GM12872 (cell line): Measurements from ENCODE around the gene SLC35D2.

ENCODE experiments used
- TF ChIP-seq, protein P1 (sequence below): IDR thresholded peaks from 3 replicates; pipeline ENCODE4 v1.5.1; 2011; ENCODE audit warnings: low read depth, mild to moderate bottlenecking, low read length, moderate library complexity; ENCODE audit not compliant: insufficient read depth

SLC35D2 gene

DNA sequence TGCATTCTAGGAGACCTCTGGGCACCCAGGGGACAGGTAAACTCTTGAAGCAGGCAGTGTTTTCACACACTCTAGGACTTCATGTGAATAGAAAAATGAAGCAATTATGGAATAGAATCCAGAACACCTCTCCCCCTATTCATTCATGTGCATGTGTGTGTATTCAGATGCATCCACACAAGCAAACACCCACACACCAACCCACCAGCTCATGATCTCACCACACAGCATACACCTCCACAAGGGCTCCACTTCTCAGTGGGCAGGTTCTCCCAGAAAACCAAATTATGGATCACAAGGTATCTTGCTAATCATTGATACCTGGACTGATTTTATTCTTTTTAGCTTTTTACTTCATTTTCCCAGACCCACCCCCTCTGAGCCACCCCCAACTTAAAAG is 60.3 kb downstream of the SLC35D2 start:
- TF ChIP-seq, protein P1, sequence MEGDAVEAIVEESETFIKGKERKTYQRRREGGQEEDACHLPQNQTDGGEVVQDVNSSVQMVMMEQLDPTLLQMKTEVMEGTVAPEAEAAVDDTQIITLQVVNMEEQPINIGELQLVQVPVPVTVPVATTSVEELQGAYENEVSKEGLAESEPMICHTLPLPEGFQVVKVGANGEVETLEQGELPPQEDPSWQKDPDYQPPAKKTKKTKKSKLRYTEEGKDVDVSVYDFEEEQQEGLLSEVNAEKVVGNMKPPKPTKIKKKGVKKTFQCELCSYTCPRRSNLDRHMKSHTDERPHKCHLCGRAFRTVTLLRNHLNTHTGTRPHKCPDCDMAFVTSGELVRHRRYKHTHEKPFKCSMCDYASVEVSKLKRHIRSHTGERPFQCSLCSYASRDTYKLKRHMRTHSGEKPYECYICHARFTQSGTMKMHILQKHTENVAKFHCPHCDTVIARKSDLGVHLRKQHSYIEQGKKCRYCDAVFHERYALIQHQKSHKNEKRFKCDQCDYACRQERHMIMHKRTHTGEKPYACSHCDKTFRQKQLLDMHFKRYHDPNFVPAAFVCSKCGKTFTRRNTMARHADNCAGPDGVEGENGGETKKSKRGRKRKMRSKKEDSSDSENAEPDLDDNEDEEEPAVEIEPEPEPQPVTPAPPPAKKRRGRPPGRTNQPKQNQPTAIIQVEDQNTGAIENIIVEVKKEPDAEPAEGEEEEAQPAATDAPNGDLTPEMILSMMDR: no peak

DNA sequence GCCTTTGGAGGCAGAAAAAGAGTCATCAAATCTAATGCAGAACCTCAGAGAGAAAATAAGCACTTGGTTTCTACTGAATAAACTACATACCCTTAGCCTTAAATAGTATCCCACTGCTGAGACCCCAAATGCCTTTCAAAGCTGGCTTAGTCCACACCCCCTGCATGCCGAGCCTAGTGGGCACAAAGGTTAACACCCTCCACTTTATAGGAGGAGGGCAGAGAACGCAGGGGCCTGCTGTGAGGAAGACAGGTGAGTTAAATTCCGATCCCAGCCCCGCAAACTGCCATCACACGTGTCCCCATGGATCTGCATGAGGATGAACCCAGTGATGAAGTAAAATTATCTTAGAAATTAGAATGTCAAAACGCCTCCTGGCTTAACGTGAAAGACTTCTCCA is 62.0 kb downstream of the SLC35D2 start:
- TF ChIP-seq, protein P1: no peak

DNA sequence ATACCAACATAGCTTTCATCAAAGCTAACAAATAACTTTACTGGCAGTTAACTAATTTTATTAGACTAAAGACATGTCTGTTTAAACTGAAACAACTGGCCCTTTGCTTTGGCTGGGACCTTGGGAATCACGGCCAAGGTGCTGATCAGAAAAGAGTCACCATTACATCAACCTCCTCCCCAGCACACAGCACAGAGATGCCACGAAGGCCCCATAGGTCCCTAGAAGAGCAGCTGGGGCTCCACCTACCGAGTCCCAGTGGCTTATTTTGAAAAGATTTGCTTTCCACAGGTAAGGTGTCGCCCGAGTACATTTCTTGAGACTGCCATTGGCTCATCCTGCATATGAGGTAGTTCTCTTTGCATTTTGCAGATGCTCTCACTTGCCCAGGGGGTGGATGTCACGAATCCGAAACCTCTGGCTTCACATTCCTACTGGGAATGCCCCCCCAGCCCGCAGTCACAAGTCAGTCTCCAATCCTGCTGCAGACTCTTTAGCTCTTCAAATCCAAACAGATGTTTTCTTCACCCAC is 62.7 kb downstream of the SLC35D2 start:
- TF ChIP-seq, protein P1: no peak

DNA sequence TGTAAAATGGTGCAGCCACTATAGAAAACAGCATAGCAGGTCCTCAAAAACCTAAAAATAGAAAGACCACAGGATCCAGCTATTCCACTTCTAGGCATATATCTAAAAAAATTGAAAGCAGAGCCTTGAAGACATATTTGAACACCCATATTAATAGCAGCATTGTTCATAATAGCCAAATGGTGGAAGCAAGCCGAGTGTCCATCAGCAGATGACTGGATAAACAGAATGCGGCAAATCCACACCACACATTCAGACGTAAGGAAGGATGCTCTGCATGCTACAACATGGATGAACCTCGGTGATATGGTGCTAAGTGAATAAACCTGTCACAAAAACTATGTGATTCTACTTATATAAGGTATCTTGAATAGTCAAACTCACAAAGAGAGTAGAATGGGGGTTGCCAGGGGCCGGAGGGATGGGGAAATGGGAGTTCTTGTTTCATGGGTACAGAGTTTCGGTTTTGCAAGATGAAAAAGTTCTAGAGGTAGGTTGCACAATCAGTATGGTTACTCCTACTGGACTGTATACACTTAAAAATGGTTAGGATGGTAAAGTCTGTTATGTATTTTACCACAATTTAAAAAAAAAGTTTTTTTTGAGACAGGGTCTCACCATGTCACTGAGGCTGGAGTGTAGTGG is 64.5 kb downstream of the SLC35D2 start:
- TF ChIP-seq, protein P1: no peak

DNA sequence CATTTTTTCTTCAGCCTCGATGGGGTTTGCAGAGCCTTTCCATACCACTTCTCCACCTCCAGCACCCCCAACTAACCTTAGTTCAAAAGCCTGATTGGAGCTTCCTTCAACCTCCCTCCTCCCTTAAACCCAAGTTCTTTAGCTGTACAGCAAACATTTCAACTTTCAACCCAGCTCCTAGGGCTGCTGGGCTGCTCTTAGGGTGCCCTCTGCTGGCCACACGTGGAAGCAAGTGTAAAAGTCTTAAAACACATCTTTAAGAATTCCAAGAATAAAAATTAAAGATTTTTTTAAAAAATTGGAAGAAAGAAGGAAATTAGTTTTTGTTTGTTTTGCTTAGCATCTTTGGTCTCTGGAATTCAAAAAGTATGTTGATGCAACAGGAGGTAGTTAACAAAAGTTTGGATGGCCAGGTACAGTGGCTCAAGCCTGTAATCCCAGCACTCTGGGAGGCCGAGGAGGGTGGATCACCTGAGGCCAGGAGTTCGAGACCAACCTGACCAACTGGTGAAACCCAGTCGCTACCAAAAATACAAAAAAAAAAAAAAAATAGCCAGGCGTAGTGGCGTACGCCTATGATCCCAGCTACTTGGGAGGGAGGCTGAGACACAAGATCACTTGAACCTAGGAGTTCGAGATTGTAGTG is 66.1 kb downstream of the SLC35D2 start:
- TF ChIP-seq, protein P1: peak; percentile 80

DNA sequence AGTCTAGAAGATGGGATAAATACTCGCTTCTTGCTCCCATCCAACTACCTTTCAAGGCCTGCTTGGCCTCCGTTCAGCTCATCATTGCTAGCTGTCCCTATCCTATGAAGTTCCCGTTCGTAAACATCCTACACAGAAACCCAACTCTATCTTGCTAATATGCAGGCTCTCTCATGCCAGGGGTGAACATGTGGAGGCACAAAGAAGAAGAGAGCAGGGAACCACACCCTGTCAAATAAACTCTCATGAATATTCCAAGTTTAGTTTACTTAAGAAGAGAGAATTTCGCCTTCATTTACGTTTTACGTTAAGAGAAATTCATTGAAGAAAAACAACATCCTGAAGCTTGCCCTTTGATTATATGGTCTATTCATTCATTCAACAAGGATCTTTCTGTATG is 73.7 kb downstream of the SLC35D2 start:
- TF ChIP-seq, protein P1: no peak

DNA sequence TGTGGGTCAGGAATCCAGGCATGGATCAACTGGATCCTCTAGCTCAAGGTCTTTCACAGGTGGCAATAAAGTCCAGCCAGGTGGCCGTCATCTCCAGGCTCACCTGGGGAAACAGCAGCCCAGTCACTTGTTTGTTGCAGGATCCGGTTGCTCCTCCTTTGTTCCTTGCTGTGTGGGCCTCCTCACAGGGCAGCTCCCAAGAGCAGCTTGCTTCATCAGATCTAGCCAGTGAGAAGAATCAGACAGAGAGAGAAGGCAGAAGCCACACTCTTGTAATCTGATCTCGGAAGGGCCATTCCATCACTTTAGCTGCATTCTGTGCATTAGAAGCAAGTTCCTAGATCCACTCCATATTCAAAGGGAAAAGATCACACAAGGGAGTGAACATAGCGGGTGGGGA is 78.3 kb downstream of the SLC35D2 start:
- TF ChIP-seq, protein P1: no peak
